GM12801 (cell line): ENCODE measurements around the gene COPG1.

Source experiments
- CTCF ChIP-seq: IDR thresholded peaks from one replicate; pipeline ENCODE4 v1.5.1; 2011; ENCODE audit warnings: control low read depth; ENCODE audit not compliant: insufficient read length; ENCODE audit errors: extremely low read depth

COPG1 gene

DNA sequence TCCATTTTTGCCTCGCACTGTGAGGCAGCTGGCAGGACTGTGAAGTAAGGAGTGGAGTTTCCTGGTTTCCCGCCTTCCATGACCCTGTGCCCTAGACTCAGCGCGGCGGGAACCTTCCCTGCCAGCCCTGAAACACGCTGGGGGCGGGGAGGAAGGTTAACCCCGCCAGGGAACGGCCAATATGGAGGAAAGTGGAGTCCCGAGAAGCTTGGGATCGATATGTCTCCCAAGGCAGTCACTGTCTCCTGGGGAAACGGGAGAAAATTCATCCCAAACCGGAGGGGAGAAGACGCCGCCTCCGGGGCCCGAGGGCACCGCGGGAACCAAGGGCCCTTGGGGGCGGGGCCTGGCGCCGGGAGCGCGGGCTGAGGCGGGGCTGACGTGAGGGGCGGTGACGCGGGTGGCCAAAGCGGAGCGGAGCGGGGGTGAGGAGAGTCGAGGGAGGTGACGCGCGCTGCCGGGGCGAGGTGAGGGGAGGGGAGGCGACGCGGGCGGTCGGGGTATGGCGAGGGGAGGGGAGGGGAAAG is 29.1 kb downstream of the COPG1 start, which contains the start of gene HMCES:
TSS of gene HMCES (plus strand) at position 432 of the 527 bp plus-strand sequence. CDS start 863 bp downstream, outside the sequence.
- TF ChIP-seq CTCF, result no peak

DNA sequence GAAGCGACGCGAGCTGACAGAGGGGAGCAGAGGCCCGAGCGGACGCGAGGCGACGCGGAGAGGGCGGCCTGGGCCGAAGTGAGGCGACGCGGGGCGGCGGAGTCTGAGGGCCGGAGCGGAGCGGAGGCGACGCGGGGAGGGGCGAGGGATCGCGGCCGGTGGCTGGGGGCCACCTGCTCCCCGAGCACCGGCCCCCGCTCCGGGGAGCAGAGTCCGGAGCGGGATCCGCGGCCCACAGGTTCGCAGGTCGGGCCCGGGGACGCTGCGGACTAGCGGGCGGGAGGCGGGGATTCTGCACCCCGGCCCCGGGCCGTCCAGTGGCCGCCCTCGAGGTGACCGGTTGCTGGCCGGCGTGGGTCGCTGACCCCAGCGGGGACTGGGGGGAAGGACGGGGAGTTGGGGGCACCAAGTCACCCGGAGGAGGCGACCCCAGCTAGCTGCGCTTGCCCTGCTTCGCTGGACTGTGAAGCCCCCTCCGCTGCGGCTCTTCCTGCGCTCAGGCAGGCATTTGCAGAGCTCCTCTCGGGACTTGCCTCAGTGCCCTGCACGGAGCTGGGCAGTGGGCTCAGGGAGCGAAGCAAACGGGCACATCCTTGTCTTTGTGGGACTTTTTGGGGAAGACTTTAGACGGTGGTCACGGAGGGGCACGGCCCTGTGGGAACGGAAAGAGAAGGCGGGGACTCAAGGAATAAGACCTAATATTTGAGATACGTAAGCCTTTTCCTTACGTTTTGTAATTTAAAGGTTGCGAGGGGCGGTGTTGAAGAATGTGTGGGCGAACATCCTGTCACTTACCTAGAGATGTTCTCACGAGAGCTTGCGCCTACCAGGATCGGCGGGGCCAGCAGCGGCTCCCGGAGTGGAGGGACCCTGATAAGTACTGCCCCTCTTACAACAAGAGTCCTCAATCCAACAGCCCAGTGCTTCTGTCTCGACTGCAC is 29.8 kb downstream of the COPG1 start:
- no peak for TF ChIP-seq CTCF

GRCh38 chr3:129280183-129280582 is 30.8 kb downstream of the COPG1 start:
- TF ChIP-seq CTCF, result no peak

DNA sequence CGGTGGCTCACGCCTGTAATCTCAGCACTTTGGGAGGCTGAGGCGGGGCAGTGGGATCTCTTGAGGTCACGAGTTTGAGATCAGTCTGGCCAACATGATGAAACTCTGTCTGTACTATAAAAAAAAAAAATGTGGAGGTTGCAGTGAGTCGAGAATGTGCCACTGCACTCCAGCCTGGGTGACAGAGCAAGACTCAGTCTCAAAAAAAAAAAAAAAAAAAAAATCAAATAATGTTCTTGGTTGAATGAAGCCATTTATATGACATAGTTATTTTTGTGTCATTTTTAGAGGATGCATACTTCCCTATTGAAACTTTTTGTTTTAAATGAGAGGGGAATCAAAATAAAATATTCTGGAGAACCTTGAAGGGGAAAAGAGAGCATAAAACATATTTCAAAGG is 32.3 kb downstream of the COPG1 start:
- TF ChIP-seq CTCF, result no peak

- no peak for TF ChIP-seq CTCF
These were observed 33.4 kb downstream of the COPG1 start for GRCh38 chr3:129282727-129283327.

DNA sequence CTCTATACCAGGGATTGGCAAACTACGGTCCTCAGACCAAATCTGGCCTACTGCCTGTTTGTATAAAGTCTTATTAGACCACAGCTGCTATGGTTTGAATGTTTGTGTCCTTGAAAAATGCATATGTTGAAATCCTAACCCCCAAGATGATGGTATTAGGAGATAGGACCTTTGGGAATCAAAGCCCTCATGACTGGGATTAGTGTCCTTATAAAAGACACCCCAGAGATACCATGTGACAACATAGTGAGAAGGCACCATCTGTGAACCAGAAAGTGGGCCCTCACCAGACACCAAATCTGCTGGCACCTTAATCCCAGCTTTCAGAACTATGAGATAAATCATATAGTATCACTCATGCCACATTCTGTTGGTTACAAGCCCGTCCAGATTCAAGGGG is 36.7 kb downstream of the COPG1 start:
- TF ChIP-seq CTCF, result no peak

GRCh38 chr3:129288446-129288845 is 39.0 kb downstream of the COPG1 start:
- TF ChIP-seq CTCF, result no peak
